ENCODE results near the gene PFN1.

PFN1 gene

GRCh38 chr17:4986951-4987766 lies 38.8 kb upstream of the PFN1 start, which contains the start of gene CAMTA2:
CAMTA2 (minus strand) TSS chr17:4987675; CDS start chr17:4986222, 1,453 bp downstream.
- Histone ChIP-seq H3K9me3 (ENCODE audit: severe bottlenecking) (no peaks in the 10 kb centered on the region), H3K27ac (ENCODE audit: poor library complexity, severe bottlenecking) (peak within 1 kb of the TSS; percentile 72), H3K4me3 (ENCODE audit: severe bottlenecking) (peak within 1 kb of the TSS; percentile 77), H3K27me3 (ENCODE audit: insufficient read depth, poor library complexity, severe bottlenecking) (no peaks in the 10 kb centered on the region), H3K4me1 (ENCODE audit: insufficient read depth, poor library complexity, severe bottlenecking) (peaks cover 2% of the 10 kb centered on the region), H3K36me3 (ENCODE audit: low read depth) (peaks cover 30% of the 10 kb centered on the region)
- TF ChIP-seq, protein P1, sequence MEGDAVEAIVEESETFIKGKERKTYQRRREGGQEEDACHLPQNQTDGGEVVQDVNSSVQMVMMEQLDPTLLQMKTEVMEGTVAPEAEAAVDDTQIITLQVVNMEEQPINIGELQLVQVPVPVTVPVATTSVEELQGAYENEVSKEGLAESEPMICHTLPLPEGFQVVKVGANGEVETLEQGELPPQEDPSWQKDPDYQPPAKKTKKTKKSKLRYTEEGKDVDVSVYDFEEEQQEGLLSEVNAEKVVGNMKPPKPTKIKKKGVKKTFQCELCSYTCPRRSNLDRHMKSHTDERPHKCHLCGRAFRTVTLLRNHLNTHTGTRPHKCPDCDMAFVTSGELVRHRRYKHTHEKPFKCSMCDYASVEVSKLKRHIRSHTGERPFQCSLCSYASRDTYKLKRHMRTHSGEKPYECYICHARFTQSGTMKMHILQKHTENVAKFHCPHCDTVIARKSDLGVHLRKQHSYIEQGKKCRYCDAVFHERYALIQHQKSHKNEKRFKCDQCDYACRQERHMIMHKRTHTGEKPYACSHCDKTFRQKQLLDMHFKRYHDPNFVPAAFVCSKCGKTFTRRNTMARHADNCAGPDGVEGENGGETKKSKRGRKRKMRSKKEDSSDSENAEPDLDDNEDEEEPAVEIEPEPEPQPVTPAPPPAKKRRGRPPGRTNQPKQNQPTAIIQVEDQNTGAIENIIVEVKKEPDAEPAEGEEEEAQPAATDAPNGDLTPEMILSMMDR (IDR thresholded peaks at IDR 0.05; ENCODE audit: poor library complexity, severe bottlenecking), result peak; percentile 94
- DNase-seq (ENCODE audit: low spot score) (peak; percentile 89), ATAC-seq (ENCODE audit: low read depth) (peak; percentile 78)

DNA sequence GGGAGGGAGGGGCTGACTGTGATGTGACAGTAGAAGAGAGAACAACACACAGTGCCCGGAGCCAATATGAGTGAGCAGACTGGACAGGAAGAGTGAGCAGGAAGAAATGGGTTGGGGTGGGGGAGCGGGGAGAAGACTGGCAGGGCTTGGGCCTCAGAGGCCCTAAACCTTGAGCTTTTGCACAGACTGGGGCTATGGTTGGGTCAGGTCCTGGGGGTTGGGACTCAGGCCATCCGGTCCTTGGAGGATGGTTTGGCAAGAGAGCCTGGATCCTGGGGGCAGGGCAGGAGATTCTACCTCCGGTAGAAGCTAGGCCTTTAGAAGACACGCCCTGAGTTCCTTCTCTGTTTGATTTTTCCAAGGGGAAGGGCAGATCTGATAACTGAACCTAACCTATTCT lies 38.1 kb upstream of the PFN1 start:
- peak overlapping the region; percentile 72 for H3K27ac ChIP-seq (ENCODE audit: poor library complexity, severe bottlenecking)
- no peaks in the 10 kb centered on the region for H3K9me3 ChIP-seq (ENCODE audit: severe bottlenecking)
- TF ChIP-seq, protein P1 (IDR thresholded peaks at IDR 0.05; ENCODE audit: poor library complexity, severe bottlenecking), result no peak
- H3K4me1 ChIP-seq (ENCODE audit: insufficient read depth, poor library complexity, severe bottlenecking), result peaks cover 2% of the 10 kb centered on the region
- DNase-seq (ENCODE audit: low spot score), result no peak
- peak; percentile 26 for ATAC-seq (ENCODE audit: low read depth)
- peaks cover 35% of the 10 kb centered on the region for H3K36me3 ChIP-seq (ENCODE audit: low read depth)
- H3K27me3 ChIP-seq (ENCODE audit: insufficient read depth, poor library complexity, severe bottlenecking), result no peaks in the 10 kb centered on the region
- H3K4me3 ChIP-seq (ENCODE audit: severe bottlenecking), result peak overlapping the region; percentile 77

GRCh38 chr17:4982305-4982704 lies 34.0 kb upstream of the PFN1 start:
- Histone ChIP-seq H3K9me3 (ENCODE audit: severe bottlenecking) (no peaks in the 10 kb centered on the region), H3K4me1 (ENCODE audit: insufficient read depth, poor library complexity, severe bottlenecking) (peaks cover 2% of the 10 kb centered on the region), H3K27ac (ENCODE audit: poor library complexity, severe bottlenecking) (no peak overlapping the region), H3K27me3 (ENCODE audit: insufficient read depth, poor library complexity, severe bottlenecking) (no peaks in the 10 kb centered on the region), H3K4me3 (ENCODE audit: severe bottlenecking) (no peak overlapping the region), H3K36me3 (ENCODE audit: low read depth) (peaks cover 69% of the 10 kb centered on the region)
- TF ChIP-seq, protein P1 (IDR thresholded peaks at IDR 0.05; ENCODE audit: poor library complexity, severe bottlenecking), result no peak
- ATAC-seq (ENCODE audit: low read depth), result no peak
- no peak for DNase-seq (ENCODE audit: low spot score)

DNA sequence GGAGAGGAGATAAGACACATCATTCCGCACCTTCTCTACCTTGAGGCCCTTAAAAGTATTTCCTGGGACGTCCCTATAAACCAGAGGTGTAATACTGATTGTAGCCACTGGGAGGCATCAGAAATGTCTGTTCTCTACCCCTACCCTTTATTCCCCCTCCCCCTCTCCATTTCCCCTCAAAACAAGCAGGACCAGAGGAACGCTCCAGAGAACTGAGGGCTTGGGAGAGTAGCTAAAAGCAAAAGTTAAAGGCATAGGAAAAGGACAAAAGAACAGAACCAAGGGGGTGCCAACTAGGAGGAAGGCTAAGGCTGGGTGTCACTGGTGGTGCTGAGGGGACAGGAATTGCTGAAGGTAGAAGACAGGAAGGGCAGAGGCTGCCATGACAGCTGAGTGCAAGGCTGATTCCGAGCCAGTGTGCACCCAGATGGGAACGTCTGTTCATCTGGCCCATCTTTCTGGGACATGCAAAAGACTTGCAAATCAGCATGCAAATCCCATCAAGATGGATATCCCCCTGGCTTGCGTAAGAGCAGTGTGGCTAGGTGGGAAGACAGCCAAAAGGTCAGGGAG lies 32.4 kb upstream of the PFN1 start:
- no peak overlapping the region for H3K4me3 ChIP-seq (ENCODE audit: severe bottlenecking)
- ATAC-seq (ENCODE audit: low read depth) (no peak), DNase-seq (ENCODE audit: low spot score) (no peak)
- peaks cover 81% of the 10 kb centered on the region for H3K36me3 ChIP-seq (ENCODE audit: low read depth)
- H3K27ac ChIP-seq (ENCODE audit: poor library complexity, severe bottlenecking), result no peak overlapping the region
- no peaks in the 10 kb centered on the region for H3K4me1 ChIP-seq (ENCODE audit: insufficient read depth, poor library complexity, severe bottlenecking)
- TF ChIP-seq, protein P1 (IDR thresholded peaks at IDR 0.05; ENCODE audit: poor library complexity, severe bottlenecking), result peak; percentile 48
- H3K27me3 ChIP-seq (ENCODE audit: insufficient read depth, poor library complexity, severe bottlenecking), result no peaks in the 10 kb centered on the region
- H3K9me3 ChIP-seq (ENCODE audit: severe bottlenecking), result no peaks in the 10 kb centered on the region
